ENCODE data around the gene NRXN2.

GRCh38 chr11:64568041-64568571 is 154.9 kb downstream of the NRXN2 start:
- TF ChIP-seq CTCF (IDR thresholded peaks at IDR 0.05; ENCODE audit: insufficient read depth, low read depth, low read length) (no peak), EZH2 (IDR thresholded peaks at IDR 0.05; ENCODE audit: insufficient read depth, low read length) (no peak)

All from astrocyte (in vitro differentiated cells and primary cell).